Measurements from ENCODE around the gene DDA1.

DDA1 gene

DNA sequence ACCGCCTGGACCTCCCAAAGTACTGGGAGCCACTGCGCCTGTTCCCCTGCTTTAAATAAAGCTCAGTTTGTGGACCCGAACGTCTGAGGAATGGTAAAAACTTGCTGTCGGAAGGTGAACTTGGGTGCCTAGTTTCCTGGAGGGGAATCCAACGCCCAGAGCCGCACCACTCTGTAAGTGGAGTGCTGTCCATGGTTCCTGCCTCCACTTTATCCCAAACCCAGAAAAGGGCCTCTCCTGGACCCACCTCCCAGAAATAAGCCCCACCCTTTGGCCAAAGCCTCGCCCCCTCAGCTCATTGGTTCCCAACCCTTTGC lies 23.0 kb downstream of the DDA1 start:
- Histone ChIP-seq H2BK5ac (ENCODE audit: low read depth, low read length, poor library complexity) (no peak overlapping the region), H4K8ac (ENCODE audit: low read depth, low read length) (no peak overlapping the region), H3K4me3 (ENCODE audit: low read depth, low read length) (no peak overlapping the region), H3K4me1 (ENCODE audit: control insufficient read depth in 1 of 2, insufficient read depth in 2 of 2, low read length in 2 of 2) (peaks cover 19 to 21% of the 10 kb centered on the region in 2 experiments), H2AK5ac (ENCODE audit: low read length) (no peak overlapping the region), H2AFZ (ENCODE audit: insufficient read depth, low read length, poor library complexity) (no peak overlapping the region), H4K12ac (ENCODE audit: low read depth, low read length) (no peak overlapping the region), H3K9ac (ENCODE audit: low read length) (no peak overlapping the region), H4K91ac (ENCODE audit: low read depth, low read length) (no peak overlapping the region), H3K9me3 (ENCODE audit: insufficient read depth, low read depth, low read length) (peaks cover 4% of the 10 kb centered on the region), H2BK120ac (ENCODE audit: insufficient read depth, low read length, poor library complexity) (no peak overlapping the region), H3K4ac (ENCODE audit: low read depth, low read length) (no peak overlapping the region), H2BK12ac (ENCODE audit: low read length) (no peak overlapping the region), H3K36me3 (ENCODE audit: control insufficient read depth in 1 of 2, insufficient read depth in 2 of 2, low read length in 2 of 2) (peaks cover 2 to 10% of the 10 kb centered on the region in 2 experiments), H3K27me3 (ENCODE audit: insufficient read depth, low read length) (no peaks in the 10 kb centered on the region), H3K79me1 (ENCODE audit: low read length) (peaks cover 26% of the 10 kb centered on the region), H3K27ac (ENCODE audit: low read depth, low read length) (no peak overlapping the region), H3K14ac (ENCODE audit: low read length) (no peak overlapping the region), H3K23ac (ENCODE audit: low read length) (no peak overlapping the region), H3K4me2 (ENCODE audit: low read length) (no peak overlapping the region), H3K18ac (ENCODE audit: low read length) (no peak overlapping the region), H3K79me2 (ENCODE audit: control insufficient read depth, insufficient read depth, low read length, poor library complexity) (peaks cover 9% of the 10 kb centered on the region)
- no CpG with 5 or more reads among the region's 8 CpGs for WGBS (ENCODE audit: extremely low coverage, insufficient coverage, insufficient read length)
- no peak for DNase-seq

DNA sequence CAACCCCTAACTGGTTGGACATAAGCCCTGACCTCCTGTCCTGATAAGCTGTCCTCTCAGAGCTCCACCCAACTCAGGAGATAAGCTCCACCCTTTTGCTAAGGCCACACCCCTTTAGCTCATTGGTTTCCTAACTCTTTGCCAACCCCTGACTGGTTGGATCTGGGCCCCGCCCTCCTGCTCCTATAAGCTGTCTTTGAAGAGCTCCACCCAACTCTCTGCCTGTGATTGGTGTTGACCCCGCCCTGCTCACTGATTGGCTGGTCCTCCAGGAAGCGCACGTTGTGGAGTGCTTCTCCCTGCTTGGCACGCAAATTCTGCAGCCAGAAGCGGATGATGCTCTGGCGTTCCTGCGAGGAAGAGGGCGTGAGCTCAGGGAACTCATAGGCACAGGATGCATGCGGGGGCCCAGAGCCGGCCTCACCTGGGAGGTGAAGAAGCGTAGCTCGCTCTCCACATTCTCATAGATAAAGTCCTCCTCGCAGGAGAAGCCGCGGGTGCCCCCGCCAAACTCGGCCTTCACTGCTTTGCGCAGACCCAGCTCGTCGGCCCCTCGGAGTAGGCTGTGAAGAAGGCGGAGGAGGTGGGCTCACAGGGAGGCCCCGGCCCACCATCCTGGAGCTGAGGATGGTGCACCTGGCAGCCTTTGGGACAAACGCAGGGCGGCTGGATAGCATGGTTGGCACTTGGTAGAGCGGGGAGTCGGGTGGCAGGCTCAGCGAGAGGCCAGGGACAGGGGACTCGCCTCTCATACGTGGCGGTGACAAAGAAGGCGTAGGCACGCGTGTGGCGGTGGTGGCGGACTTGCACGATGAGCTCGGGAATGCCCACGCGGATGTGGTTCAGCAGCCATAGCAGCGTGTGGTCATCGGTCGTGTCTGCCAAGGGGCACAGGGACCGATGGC lies 23.6 kb downstream of the DDA1 start:
- no peak overlapping the region for H3K23ac ChIP-seq (ENCODE audit: low read length)
- H3K4ac ChIP-seq (ENCODE audit: low read depth, low read length) = no peak overlapping the region
- peaks cover 2 to 10% of the 10 kb centered on the region in 2 experiments for H3K36me3 ChIP-seq (ENCODE audit: control insufficient read depth in 1 of 2, insufficient read depth in 2 of 2, low read length in 2 of 2)
- H3K4me3 ChIP-seq (ENCODE audit: low read depth, low read length) = peak overlapping the region; percentile 7
- no peak overlapping the region for H3K27ac ChIP-seq (ENCODE audit: low read depth, low read length)
- no peak overlapping the region for H4K12ac ChIP-seq (ENCODE audit: low read depth, low read length)
- H3K9me3 ChIP-seq (ENCODE audit: insufficient read depth, low read depth, low read length) = peaks cover 4% of the 10 kb centered on the region
- H3K9ac ChIP-seq (ENCODE audit: low read length) = no peak overlapping the region
- no peak overlapping the region for H2BK12ac ChIP-seq (ENCODE audit: low read length)
- peaks cover 30% of the 10 kb centered on the region for H3K79me1 ChIP-seq (ENCODE audit: low read length)
- no peak overlapping the region for H2AK5ac ChIP-seq (ENCODE audit: low read length)
- H2BK5ac ChIP-seq (ENCODE audit: low read depth, low read length, poor library complexity) = no peak overlapping the region
- H2AFZ ChIP-seq (ENCODE audit: insufficient read depth, low read length, poor library complexity) = no peak overlapping the region
- no peak overlapping the region for H4K8ac ChIP-seq (ENCODE audit: low read depth, low read length)
- no CpG with 5 or more reads among the region's 45 CpGs for WGBS (ENCODE audit: extremely low coverage, insufficient coverage, insufficient read length)
- peak overlapping the region; percentile 1 for H3K18ac ChIP-seq (ENCODE audit: low read length)
- peaks cover 20 to 22% of the 10 kb centered on the region in 2 experiments for H3K4me1 ChIP-seq (ENCODE audit: control insufficient read depth in 1 of 2, insufficient read depth in 2 of 2, low read length in 2 of 2)
- H2BK120ac ChIP-seq (ENCODE audit: insufficient read depth, low read length, poor library complexity) = no peak overlapping the region
- peak in 1 of 2 donors; percentile 28 for DNase-seq
- H3K27me3 ChIP-seq (ENCODE audit: insufficient read depth, low read length) = no peaks in the 10 kb centered on the region
- H3K4me2 ChIP-seq (ENCODE audit: low read length) = no peak overlapping the region
- H3K79me2 ChIP-seq (ENCODE audit: control insufficient read depth, insufficient read depth, low read length, poor library complexity) = peaks cover 9% of the 10 kb centered on the region
- H3K14ac ChIP-seq (ENCODE audit: low read length) = no peak overlapping the region
- no peak overlapping the region for H4K91ac ChIP-seq (ENCODE audit: low read depth, low read length)

DNA sequence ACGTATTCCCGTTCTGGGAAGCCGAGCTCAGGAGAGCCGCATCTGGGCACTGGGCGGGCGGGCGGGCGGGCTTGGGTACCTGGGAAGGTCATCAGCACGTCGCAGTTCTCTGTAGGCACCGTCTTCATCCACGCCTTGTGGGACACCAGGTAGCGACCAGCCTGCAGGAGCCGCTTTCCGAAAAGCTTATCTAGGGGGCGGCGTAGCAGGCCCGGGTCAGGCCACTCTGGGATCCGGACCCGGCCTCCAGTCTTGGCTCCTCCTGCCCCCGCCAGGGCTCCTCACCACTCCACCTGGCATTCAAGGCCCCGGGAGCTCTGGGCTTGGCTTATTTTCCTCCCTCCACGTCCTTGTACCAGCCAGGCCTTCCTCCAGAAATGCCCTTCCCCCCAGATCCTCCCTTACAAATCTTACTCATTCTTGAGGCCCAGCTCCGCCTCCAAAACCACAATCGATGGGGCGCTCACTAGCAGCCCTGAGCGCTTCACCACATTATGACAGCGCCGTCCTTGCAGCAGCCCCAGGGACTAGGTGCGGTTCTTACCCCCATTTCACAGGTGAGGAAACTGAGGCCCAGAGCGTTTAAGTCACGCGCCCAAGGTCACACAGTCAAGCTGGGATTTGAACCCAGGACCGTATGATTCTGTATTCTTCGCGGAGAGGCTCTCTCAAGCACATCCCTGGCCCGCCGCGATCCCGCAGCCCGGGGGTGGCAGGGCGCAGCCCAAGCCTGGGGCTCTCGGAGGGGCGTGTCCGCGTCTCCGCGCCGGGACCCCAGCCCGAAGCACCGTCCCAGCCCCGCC lies 24.4 kb downstream of the DDA1 start:
- peak overlapping the region; percentile 70 for H3K27ac ChIP-seq (ENCODE audit: low read depth, low read length)
- no peak overlapping the region for H3K23ac ChIP-seq (ENCODE audit: low read length)
- H3K4ac ChIP-seq (ENCODE audit: low read depth, low read length) = peak overlapping the region; percentile 6
- no peak overlapping the region for H2BK5ac ChIP-seq (ENCODE audit: low read depth, low read length, poor library complexity)
- peaks cover 26% of the 10 kb centered on the region for H3K79me1 ChIP-seq (ENCODE audit: low read length)
- H4K12ac ChIP-seq (ENCODE audit: low read depth, low read length) = peak overlapping the region; percentile 20
- peaks cover 5% of the 10 kb centered on the region for H3K79me2 ChIP-seq (ENCODE audit: control insufficient read depth, insufficient read depth, low read length, poor library complexity)
- peak overlapping the region; percentile 96 for H2AFZ ChIP-seq (ENCODE audit: insufficient read depth, low read length, poor library complexity)
- peak overlapping the region; percentile 64 for H2BK120ac ChIP-seq (ENCODE audit: insufficient read depth, low read length, poor library complexity)
- H3K9me3 ChIP-seq (ENCODE audit: insufficient read depth, low read depth, low read length) = peaks cover 4% of the 10 kb centered on the region
- peak in 1 of 2 donors; percentile 15 for DNase-seq
- H3K18ac ChIP-seq (ENCODE audit: low read length) = peak overlapping the region; percentile 19
- peak overlapping the region; percentile 88 for H4K8ac ChIP-seq (ENCODE audit: low read depth, low read length)
- H3K27me3 ChIP-seq (ENCODE audit: insufficient read depth, low read length) = no peaks in the 10 kb centered on the region
- H3K14ac ChIP-seq (ENCODE audit: low read length) = peak overlapping the region; percentile 90
- H2AK5ac ChIP-seq (ENCODE audit: low read length) = peak overlapping the region; percentile 63
- H3K36me3 ChIP-seq (ENCODE audit: control insufficient read depth in 1 of 2, insufficient read depth in 2 of 2, low read length in 2 of 2) = peaks cover 2 to 10% of the 10 kb centered on the region in 2 experiments
- no CpG with 5 or more reads among the region's 52 CpGs for WGBS (ENCODE audit: extremely low coverage, insufficient coverage, insufficient read length)
- peak overlapping the region; percentile 89 for H3K4me3 ChIP-seq (ENCODE audit: low read depth, low read length)
- H2BK12ac ChIP-seq (ENCODE audit: low read length) = peak overlapping the region; percentile 25
- peak overlapping the region; percentile 90 for H4K91ac ChIP-seq (ENCODE audit: low read depth, low read length)
- H3K4me2 ChIP-seq (ENCODE audit: low read length) = peak overlapping the region; percentile 90
- no peak overlapping the region for H3K9ac ChIP-seq (ENCODE audit: low read length)
- peaks cover 24 to 25% of the 10 kb centered on the region in 2 experiments for H3K4me1 ChIP-seq (ENCODE audit: control insufficient read depth in 1 of 2, insufficient read depth in 2 of 2, low read length in 2 of 2)
